HG02623 (cell line): ENCODE data around the gene VTI1A.

Experiments used
- ATAC-seq: cut with Tn5 transposase; IDR thresholded peaks from one replicate; pipeline ENCODE4 v1.9.1; 2021; ENCODE audit warnings: moderate library complexity; ENCODE audit not compliant: unreplicated experiment

VTI1A gene

DNA sequence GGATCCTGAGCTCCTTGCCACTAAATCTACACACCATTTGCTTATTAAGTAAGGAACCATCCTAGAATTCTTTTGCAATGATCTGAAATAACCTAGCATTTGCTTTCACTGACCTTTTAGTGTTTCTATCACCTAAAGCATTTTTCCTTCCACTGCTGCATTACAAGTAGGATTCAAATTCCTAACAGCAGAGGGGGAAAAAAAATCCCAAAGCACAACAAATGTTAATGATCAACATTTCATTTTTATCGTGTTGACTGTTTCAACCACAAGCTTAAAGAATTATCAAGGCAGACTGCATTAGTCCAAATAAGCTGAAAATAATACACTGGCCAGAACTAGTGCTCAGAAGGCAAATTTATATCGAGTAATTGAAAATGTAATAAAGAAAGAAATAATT is 328.4 kb downstream of the VTI1A start:
- ATAC-seq: no peak

GRCh38 chr10:112775892-112776674 is 329.1 kb downstream of the VTI1A start:
- no peak for ATAC-seq

DNA sequence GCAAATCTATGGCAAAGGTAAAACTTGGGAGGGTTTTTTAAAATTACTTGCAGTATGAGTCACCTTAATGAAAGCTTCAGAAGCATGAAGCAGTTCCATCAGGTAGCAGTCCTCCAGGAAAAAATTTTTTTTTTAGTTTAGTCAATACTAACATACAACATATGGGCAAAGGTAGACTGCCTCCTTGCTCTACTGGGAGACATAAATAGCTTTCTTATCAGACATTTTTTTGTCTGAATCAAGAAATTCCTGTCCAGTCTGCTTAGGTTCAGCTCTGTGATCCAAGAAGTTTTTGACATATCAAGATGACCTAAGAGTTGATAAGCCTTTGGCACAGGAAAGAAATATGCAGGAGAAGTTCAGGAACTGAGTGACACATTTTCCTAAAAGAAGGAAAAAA is 331.6 kb downstream of the VTI1A start:
- ATAC-seq: no peak

- ATAC-seq: no peak
These were observed 332.2 kb downstream of the VTI1A start for GRCh38 chr10:112779025-112779770.

GRCh38 chr10:112782200-112782907 is 335.3 kb downstream of the VTI1A start:
- ATAC-seq: no peak

DNA sequence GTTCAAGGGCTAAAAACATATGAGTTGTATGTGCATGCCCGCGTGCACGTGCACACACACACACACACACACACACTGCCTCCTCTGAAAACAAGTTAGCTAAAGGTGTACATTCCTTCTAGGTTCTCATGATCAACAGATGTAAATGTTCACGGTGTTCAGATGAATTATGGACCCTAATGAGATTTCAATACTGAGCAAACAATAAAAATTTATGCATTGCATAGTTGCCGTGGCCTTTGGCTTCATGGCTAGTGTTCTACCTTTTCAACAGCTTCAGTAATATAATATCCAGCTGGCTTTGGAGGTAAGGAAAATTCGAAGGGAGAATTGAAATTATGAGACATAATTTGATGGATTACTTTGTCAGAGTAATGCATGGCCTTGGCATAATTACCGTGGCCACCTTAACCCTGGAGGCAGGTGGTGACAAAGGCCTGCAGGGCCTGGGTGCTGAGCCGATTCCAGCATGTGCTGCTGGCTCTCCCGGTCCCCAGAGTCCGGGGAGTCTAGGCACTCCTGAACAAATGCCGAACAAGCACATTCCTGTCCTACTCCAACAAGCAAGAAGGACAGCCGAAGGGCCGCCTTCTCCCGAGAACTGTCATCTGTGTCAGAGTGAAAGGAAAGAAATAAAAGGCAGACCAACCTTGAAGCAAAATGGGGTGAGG is 336.5 kb downstream of the VTI1A start:
- no peak for ATAC-seq

GRCh38 chr10:112784022-112784461 is 337.0 kb downstream of the VTI1A start:
- no peak for ATAC-seq

GRCh38 chr10:112785089-112785488 is 338.1 kb downstream of the VTI1A start:
- ATAC-seq: no peak

- no peak for ATAC-seq
These were observed 342.2 kb downstream of the VTI1A start for GRCh38 chr10:112789248-112789647.

DNA sequence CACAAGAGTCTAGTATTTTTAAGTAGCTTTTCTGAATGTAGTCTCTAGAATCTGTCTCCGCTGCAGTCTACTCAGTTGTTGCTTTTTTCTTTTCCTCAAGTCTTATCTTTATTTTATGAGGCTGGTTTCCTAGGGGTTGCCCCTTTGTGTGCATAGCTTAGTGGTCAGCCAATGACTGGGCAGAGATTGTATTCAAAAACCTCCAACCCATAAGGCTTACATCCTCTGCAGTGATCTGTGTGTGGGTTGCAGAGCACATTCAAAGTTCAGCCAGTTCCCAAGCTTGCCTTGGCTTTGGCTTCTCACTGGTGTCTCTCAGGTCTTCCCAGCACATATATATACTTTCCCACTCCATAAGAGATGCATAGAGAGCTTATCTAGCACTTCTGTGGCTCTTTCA is 343.0 kb downstream of the VTI1A start:
- ATAC-seq: no peak

DNA sequence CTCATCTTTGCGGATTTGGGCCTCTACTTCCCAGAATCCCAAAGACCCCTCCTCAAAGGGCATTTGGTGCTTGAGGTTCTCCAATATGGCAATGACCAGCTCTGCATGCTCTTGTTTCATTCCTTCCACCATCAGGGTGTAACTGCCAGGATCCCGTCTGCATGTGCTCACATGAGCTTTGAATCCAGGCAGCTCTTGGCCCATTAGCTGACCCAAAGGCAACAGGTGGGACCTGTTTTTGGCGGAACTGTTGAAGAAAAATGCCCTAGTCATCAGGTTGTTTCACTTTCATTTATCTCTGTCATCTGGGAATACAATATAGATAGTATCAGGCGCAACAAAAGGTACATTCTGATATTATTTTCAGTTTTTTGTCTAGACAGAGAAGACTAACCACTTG is 343.9 kb downstream of the VTI1A start:
- ATAC-seq: no peak

DNA sequence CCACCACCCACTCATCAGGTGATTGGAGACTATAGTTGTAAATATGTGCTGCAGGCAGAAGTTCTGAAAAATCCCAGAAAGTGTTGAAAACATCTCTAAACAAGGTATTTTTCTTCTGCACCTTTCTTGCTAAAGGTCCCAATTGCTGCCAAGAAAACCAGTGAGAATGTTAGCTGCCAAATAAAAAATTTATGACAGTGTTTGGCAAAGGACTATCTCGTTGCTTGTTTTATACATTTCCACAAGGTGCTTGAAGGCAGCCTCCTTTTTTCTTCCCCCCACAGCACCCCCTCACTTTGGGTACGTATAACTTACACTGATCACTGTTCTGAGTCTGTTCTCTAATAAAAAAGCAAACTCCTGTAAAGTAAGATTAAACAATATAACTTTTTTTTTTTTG is 344.4 kb downstream of the VTI1A start:
- no peak for ATAC-seq

DNA sequence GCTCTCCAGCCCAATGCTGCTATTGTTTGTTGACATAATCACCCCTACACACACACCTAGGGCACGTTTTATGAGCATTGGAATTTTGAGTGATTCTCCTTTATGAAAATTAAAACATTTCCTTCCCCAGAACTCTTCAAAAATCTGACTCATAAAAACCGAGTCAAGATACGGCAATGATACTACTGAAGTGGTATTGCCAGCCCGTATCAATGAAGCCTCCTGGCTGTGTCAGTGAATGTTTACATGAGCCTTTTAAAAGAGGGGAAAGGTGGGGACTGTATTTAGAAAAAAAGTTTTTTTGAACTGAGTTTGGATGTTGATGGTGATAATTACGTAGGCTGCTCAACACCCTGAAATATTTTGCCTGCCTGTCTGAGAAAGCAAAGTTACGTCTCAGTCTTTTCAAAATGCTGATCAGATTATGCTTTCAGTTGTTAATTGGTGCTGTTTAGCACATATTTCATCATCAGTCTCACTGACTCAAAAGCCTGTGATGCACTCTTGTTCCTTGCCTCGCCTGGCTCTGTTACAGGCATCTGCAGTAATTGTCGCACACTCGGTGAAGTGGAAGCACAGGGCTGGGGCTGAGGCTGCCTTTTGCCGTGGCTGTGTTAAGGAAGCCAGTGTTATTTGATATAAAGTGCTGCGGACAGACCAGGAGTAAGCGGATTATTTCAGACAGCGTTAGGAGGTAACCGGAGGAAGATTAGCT is 345.6 kb downstream of the VTI1A start:
- ATAC-seq: no peak

- ATAC-seq: no peak
These were observed 346.3 kb downstream of the VTI1A start for GRCh38 chr10:112793202-112793921.

- ATAC-seq: no peak
These were observed 347.2 kb downstream of the VTI1A start for GRCh38 chr10:112794201-112794600.

DNA sequence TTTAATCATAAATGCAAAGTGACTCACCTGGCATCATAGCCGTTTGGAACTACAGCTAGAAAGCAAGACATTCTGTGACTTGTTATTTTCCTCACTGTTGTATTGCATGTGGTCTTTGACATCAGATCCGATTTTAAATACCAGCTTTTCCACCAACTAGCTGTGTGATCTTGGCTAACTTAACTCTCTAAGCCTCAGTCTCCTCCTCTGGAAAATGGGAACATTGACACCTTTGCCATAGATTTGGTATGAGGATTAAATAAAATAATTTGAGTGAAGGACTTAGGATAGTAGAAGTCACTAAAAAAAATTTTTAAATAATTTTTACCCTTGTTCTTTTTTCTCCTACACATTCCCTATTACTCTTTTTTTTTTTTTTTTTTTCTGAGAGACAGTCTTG is 348.1 kb downstream of the VTI1A start:
- ATAC-seq: no peak

- no peak for ATAC-seq
These were observed 350.2 kb downstream of the VTI1A start for GRCh38 chr10:112797197-112797596.

DNA sequence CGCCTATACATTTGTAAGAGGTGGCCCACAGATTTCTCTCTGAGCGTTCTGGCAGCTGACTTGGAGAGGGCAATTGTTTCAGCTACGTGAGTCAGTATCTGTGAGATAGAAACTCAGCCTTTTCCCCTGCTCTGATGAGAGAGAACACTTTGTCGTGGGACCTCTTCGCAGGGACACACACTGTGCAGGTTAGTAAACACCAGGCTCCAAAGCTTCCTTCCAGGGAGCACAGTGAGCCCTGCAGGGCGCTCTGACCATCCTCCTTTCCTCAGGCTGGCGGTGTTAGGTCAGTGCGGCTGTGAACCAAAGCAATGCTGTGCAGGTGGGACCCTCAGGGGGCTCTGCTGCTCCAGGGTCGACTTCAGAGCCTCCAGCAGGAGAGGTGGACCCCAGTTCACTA is 350.8 kb downstream of the VTI1A start:
- ATAC-seq: no peak

GRCh38 chr10:112799038-112799437 is 352.0 kb downstream of the VTI1A start:
- ATAC-seq: no peak
